SH-SY5Y (cell line): ENCODE data around the gene KCNIP3.

Experiments
- GATA2 ChIP-seq: IDR thresholded peaks from 2 replicates; pipeline ENCODE4 v1.6.1; 2011; ENCODE audit warnings: mild to moderate bottlenecking, low read depth, low read length
- GATA3 ChIP-seq: IDR thresholded peaks from 2 replicates; pipeline ENCODE4 v1.6.1; 2011; ENCODE audit warnings: low read depth, mild to moderate bottlenecking, low read length, moderate library complexity

KCNIP3 gene

GRCh38 chr2:95271381-95271971 lies 25.7 kb upstream of the KCNIP3 start:
- TF ChIP-seq GATA2 (no peak), GATA3 (no peak)

GRCh38 chr2:95272299-95272751 lies 24.8 kb upstream of the KCNIP3 start:
- TF ChIP-seq GATA2 (no peak), GATA3 (no peak)

- TF ChIP-seq GATA3 (no peak), GATA2 (no peak)
Observed at GRCh38 chr2:95272781-95273180, 24.4 kb upstream of the KCNIP3 start.

GRCh38 chr2:95273566-95274290 lies 23.4 kb upstream of the KCNIP3 start:
- TF ChIP-seq GATA3 (no peak), GATA2 (no peak)

- TF ChIP-seq GATA3 = no peak
- TF ChIP-seq GATA2 = no peak
Observed at GRCh38 chr2:95274291-95275150, 22.6 kb upstream of the KCNIP3 start, which contains the start of gene PROM2. PROM2 (plus strand) TSS chr2:95274449; CDS start chr2:95274586, 137 bp downstream.

- TF ChIP-seq GATA2 (no peak), GATA3 (no peak)
Observed at GRCh38 chr2:95275151-95275515, 22.0 kb upstream of the KCNIP3 start.

- TF ChIP-seq GATA3 (no peak), GATA2 (no peak)
Observed at GRCh38 chr2:95275601-95276243, 21.4 kb upstream of the KCNIP3 start.

GRCh38 chr2:95276244-95276887 lies 20.8 kb upstream of the KCNIP3 start:
- TF ChIP-seq GATA2 (no peak), GATA3 (no peak)

GRCh38 chr2:95276888-95277245 lies 20.3 kb upstream of the KCNIP3 start:
- TF ChIP-seq GATA2 = no peak
- TF ChIP-seq GATA3 = no peak

- TF ChIP-seq GATA2 (no peak), GATA3 (no peak)
Observed at GRCh38 chr2:95277246-95277906, 19.8 kb upstream of the KCNIP3 start.

- TF ChIP-seq GATA3 (no peak), GATA2 (no peak)
Observed at GRCh38 chr2:95278051-95278471, 19.1 kb upstream of the KCNIP3 start.

- TF ChIP-seq GATA3 (no peak), GATA2 (no peak)
Observed at GRCh38 chr2:95278637-95279225, 18.4 kb upstream of the KCNIP3 start.
